SK-N-SH treated with all-trans-retinoic acid at 6 μM for 48 hours (cell line): ENCODE data around the gene NCAM1.

ENCODE experiments used
- ARNTL ChIP-seq: fragments of 450-650 bp; formaldehyde crosslinking; IDR thresholded peaks from 2 replicates; pipeline ENCODE4 v1.5.0; 2020; ENCODE audit warnings: low read depth, mild to moderate bottlenecking, moderate library complexity, borderline replicate concordance
- OSR1 ChIP-seq: fragments of 250-450 bp; sonication (Bioruptor Pico); IDR thresholded peaks from 2 replicates; pipeline ENCODE4 v1.8.0; 2022; ENCODE audit warnings: moderate library complexity, mild to moderate bottlenecking, inconsistent platforms
- RARB ChIP-seq: fragments of 250-450 bp; sonication (Bioruptor Pico); IDR thresholded peaks from 2 replicates; pipeline ENCODE4 v1.8.0; 2021; ENCODE audit warnings: mild to moderate bottlenecking, moderate library complexity
- ZFP30 ChIP-seq: fragments of 450-650 bp; formaldehyde crosslinking; IDR thresholded peaks from 2 replicates; pipeline ENCODE4 v1.5.0; 2022; ENCODE audit warnings: mild to moderate bottlenecking, moderate library complexity
- ZNF565 ChIP-seq: fragments of 450-650 bp; formaldehyde crosslinking; conservative IDR thresholded peaks from 2 replicates; pipeline ENCODE4 v1.5.0; 2020; ENCODE audit warnings: low read depth, mild to moderate bottlenecking, moderate library complexity
- ZNF70 ChIP-seq: fragments of 450-650 bp; formaldehyde crosslinking; IDR thresholded peaks from 2 replicates; pipeline ENCODE4 v1.5.0; 2020; ENCODE audit warnings: mild to moderate bottlenecking, moderate library complexity
- TF ChIP-seq, protein P1 (sequence below): fragments of 250-450 bp; sonication (Bioruptor Pico); IDR thresholded peaks from 2 replicates; pipeline ENCODE4 v1.8.0; 2020; ENCODE audit warnings: mild to moderate bottlenecking, moderate library complexity, borderline replicate concordance

DNA sequence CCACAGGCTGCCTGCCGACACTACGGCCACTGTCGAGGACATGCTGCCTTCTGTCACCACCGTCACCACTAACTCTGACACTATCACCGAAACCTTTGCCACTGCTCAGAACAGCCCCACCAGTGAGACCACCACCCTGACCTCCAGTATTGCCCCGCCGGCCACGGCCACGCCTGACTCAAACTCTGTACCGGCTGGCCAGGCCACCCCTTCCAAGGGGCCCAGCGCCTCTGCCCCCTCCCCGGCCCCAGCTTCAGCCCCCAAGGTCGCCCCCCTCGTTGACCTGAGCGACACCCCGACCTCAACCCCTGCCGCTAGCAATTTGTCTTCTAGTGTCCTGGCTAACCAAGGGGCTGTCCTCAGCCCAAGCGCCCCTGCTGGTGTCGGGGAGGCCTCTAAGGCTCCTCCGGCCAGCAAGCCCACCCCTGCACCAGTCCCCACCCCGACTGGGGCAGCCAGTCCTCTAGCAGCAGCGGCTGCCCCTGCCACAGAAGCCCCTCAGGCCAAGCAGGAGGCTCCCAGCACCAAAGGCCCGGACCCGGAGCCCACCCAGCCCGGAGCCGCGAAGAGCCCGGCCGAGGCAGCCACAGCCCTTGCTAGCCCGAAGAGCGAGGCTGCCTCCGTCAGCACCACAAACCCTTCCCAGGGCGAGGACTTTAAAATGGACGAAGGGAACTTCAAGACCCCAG, 311.9 kb downstream of the NCAM1 start:
- TF ChIP-seq, protein P1, sequence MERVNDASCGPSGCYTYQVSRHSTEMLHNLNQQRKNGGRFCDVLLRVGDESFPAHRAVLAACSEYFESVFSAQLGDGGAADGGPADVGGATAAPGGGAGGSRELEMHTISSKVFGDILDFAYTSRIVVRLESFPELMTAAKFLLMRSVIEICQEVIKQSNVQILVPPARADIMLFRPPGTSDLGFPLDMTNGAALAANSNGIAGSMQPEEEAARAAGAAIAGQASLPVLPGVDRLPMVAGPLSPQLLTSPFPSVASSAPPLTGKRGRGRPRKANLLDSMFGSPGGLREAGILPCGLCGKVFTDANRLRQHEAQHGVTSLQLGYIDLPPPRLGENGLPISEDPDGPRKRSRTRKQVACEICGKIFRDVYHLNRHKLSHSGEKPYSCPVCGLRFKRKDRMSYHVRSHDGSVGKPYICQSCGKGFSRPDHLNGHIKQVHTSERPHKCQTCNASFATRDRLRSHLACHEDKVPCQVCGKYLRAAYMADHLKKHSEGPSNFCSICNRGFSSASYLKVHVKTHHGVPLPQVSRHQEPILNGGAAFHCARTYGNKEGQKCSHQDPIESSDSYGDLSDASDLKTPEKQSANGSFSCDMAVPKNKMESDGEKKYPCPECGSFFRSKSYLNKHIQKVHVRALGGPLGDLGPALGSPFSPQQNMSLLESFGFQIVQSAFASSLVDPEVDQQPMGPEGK, result no peak
- TF ChIP-seq ZFP30 (CRISPR knock-in tag) (no peak), ZNF565 (CRISPR knock-in tag) (no peak), OSR1 (CRISPR knock-in tag) (no peak), ARNTL (CRISPR knock-in tag) (no peak), ZNF70 (CRISPR knock-in tag) (no peak), RARB (CRISPR knock-in tag) (no peak)
